GM18498 (cell line): ENCODE data around the gene EIF4E2.

Experiments
- ATAC-seq: cut with Tn5 transposase; IDR thresholded peaks from one replicate; pipeline ENCODE4 v1.9.1; 2021; ENCODE audit warnings: mild to moderate bottlenecking, moderate library complexity; ENCODE audit not compliant: unreplicated experiment

Gene EIF4E2

DNA sequence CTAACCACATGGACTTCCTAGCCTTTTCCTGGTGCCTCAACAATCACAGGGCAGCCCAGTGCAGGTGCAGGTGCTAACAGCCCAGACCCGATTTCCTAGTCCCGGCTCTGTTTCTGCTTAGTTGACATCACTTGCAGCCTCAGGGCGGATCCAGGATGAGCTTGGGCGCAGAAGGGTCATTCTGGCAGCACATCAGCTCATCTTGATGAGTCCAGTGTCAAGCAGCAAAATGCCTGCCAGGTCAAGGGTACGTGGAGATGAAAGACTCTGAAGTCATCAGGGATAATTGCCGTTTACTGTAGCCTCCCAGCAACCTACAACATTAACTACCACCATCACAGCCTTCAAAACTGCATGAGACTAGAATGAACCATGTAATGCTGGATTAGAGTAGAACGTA, 43.5 kb downstream of the EIF4E2 start:
- ATAC-seq = no peak

DNA sequence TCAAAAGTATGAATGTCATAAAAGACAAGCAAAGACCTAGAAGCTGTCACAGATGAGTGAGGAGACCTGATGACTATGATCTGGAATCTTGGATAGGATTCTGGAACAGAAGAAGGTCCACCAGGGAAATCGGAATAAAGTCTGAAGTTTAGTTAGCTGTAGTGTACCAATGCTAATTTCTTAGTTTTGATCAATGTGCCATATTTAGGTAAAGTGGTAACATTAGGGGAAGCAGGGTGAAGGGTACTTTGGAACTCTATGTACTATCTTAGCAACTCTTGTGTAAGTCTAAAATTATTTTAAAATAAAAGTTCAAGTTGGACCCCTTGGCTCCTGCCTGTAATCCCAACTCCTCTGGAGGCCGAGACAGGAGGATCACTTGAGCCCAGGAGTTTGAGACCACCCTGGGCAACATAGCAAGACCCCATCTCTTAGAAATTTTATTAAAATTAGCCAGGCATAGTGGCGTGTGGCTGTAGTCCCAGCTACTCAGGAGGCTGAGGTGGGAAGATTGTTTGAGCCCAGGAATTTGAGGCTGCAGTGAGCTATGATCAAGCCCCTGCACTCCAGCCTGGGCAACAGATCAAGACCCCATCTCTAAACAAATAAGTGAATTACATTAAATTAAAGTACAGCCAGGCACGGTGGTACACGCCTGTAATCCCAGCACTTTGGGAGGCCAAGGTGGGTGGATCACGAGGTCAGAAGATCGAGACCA, 47.0 kb downstream of the EIF4E2 start:
- ATAC-seq = no peak

- ATAC-seq = no peak
Observed at GRCh38 chr2:232598293-232598692, 47.8 kb downstream of the EIF4E2 start.

DNA sequence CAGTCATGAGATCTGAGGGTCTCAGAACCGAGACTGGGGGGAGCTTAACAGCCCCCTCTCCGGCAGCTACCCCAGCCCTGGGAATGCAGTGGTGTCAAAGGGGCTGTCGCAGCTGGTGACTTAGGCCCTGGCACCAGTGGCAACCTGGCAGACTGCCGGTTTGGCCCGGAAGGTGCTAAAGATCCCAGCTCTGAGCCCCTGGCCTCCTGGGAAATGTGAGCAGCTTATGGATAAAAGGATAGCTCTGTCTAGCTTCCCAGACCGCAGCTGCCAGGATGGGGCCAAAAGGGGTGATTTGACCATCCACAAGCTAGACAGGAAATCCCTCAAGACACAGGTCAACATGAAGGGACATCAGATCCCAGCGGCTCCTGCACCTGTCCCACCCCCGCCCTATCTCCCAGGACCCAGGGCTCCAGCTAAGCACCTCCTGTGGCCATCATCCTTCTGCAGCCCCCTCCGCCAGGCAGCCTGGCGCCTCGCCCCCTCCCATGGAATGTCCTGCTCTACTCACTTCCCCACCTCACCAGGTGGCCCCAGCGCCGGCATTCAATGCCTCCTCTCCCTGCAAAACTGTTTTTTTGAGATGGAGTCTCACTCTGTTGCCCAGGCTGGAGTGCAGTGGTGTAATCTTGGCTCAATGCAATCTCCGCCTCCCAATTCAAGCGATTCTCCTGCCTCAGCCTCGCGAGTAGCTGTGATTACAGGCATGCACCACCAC, 49.7 kb downstream of the EIF4E2 start:
- no peak for ATAC-seq

- no peak for ATAC-seq
Observed at GRCh38 chr2:232603283-232603682, 52.8 kb downstream of the EIF4E2 start.

DNA sequence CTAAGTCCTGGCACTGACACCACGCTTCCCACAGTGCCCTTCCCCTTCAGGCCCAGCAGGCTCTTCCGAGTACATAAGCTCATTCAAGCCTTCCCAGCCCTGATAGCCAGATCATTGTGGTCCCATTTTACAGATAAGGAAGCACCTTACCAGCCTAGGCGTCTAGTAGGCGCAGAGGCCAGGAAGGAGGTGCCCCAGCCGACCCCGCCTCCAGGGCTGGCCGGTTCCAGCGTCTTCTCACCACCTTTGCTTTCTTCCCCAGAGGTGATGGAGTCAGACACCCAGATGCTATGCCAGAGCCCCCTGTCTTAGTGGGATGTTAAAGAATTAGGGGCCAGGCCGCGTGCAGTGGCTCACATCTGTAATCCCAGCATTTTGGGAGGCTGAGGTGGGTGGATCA, 54.0 kb downstream of the EIF4E2 start:
- no peak for ATAC-seq

- no peak for ATAC-seq
Observed at GRCh38 chr2:232607011-232607410, 56.5 kb downstream of the EIF4E2 start.

GRCh38 chr2:232609607-232610006, 59.1 kb downstream of the EIF4E2 start:
- no peak for ATAC-seq

DNA sequence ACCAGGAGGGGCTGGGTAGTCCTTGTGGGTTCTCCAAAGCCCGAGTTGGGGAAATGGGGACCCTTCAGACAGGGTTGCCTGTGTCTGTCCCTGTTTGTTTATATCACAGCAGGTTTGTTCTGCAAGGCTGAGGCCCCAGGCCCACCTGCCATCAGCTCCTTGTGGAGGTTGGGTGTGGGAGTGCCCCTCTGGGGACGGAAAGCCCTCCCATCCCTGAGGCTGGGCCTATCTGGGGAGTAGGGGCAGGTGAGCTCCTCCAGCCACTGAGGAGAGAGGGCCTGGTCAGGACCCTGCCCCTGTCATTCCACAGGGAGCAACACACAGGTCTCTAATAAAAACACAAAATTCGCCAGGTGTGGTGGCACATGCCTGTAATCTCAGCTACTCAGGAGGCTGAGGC, 59.6 kb downstream of the EIF4E2 start:
- no peak for ATAC-seq

DNA sequence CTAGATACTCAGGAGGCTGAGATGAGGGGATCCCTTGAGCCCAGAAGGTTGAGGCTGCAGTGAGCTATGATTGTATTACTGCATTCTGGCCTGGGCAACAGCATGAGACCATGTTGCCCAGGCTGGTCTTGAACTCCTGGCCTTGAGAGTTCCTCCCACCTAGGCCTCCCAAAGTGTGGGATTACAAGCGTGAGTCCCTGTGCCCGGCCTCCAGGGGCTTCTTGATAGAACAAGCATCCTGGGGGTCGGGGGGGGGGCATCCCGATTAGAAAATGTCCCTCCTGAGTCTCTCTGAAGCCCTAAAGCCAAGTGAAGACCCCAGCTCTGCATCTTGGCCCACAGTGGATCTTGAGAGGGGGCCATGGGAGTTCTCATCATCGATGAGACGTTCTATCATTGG, 60.6 kb downstream of the EIF4E2 start:
- no peak for ATAC-seq

DNA sequence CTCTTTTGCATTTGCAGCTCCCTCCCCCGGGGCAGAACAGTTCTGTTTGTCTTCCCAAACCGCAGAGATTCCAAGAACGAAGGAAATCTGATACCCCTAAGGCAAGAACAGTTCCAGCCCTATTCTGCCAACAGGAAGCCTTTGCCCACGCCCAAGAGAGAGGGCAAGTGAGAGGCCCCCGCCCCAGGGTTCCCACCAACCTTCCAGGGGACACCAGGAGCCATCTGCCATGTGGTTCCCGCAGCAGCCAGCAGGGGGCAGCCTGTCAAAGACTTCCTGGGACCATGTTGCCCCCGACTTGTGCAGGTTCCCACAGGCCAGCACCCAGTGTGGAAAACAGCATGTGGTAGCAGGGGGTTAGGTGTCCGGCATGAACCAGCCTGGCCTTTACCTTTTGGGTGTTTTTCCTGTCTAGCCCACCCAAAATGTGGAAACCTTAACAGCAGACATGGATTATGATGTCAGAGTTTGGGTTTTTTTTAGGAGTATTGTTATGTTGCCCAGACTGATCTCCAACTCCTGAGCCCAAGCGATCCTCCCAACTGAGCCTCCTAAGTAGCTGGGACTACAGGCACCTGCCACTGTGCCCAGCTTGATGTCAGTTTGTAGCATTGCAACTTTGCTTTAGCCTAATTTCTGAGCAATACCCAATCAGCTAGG, 61.2 kb downstream of the EIF4E2 start:
- no peak for ATAC-seq

GRCh38 chr2:232613538-232614134, 63.1 kb downstream of the EIF4E2 start:
- no peak for ATAC-seq

GRCh38 chr2:232615339-232615738, 64.8 kb downstream of the EIF4E2 start:
- ATAC-seq = no peak
